ENCODE data around the gene RAP1A.

GRCh38 chr1:111604931-111605330 is 14.7 kb upstream of the RAP1A start:
- TF ChIP-seq, protein P1, sequence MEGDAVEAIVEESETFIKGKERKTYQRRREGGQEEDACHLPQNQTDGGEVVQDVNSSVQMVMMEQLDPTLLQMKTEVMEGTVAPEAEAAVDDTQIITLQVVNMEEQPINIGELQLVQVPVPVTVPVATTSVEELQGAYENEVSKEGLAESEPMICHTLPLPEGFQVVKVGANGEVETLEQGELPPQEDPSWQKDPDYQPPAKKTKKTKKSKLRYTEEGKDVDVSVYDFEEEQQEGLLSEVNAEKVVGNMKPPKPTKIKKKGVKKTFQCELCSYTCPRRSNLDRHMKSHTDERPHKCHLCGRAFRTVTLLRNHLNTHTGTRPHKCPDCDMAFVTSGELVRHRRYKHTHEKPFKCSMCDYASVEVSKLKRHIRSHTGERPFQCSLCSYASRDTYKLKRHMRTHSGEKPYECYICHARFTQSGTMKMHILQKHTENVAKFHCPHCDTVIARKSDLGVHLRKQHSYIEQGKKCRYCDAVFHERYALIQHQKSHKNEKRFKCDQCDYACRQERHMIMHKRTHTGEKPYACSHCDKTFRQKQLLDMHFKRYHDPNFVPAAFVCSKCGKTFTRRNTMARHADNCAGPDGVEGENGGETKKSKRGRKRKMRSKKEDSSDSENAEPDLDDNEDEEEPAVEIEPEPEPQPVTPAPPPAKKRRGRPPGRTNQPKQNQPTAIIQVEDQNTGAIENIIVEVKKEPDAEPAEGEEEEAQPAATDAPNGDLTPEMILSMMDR (conservative IDR thresholded peaks at IDR 0.05; ENCODE audit: low read length): no peak
- no peak for TF ChIP-seq EZH2phosphoT487 (IDR thresholded peaks at IDR 0.05; ENCODE audit: borderline replicate concordance)
